K562 (cell line): ENCODE measurements around the gene BIRC5. TPM values are rescaled to one million over a fixed set of nuclear protein-coding genes. Genes with fewer than 3 reads are reported as not detected.

Experiments used
- ATAC-seq: fragments of 200-7000 bp; cut with Tn5 transposase; 3 replicates; pipeline ENCODE4 v1.9.1; 2020; ENCODE audit warnings: moderate library complexity
- BruUV-seq: library from RNA; stranded (reverse); fragments of 400-500 nt; replicated peaks from 2 replicates; lab custom pipeline; 2021; lab: Mats Ljungman, UMichigan
- CTCF ChIA-PET: fragments of 300-600 bp; formaldehyde crosslinking; extraction: SDS; loops from one replicate; lab custom pipeline; 2021; ENCODE audit warnings: low intra/inter-chr PET ratio; lab: Yijun Ruan, JAX
- POLR2A ChIA-PET: fragments of 300-600, 350-650 bp; sonication (Branson Sonifier 250); formaldehyde crosslinking; extraction: SDS; loops from one replicate; lab custom pipeline; 2021; ENCODE audit warnings: antibody characterized with exemption, inconsistent platforms; lab: Yijun Ruan, JAX
- DNase-seq, 4 experiments: peaks; one replicate each; pipeline versions ENCODE4 v3.0.0 to v3.0.0-alpha.2; 2011 to 2018; ENCODE audit warnings: low spot score in 3 of 4, mixed read lengths in 3 of 4; ENCODE audit errors: extremely low read depth in 1 of 4
- FAIRE-seq: peaks from 2 replicates; lab custom pipeline; 2011; peaks lifted over from hg19 to GRCh38; lab: Jason Lieb, UNC
- H2AFZ ChIP-seq: 2 replicates; pipeline ENCODE4 v1.6.0; 2011; ENCODE audit warnings: low read depth, low read length, control low read depth, inconsistent platforms
- H3K27ac ChIP-seq: fragments of 200-600 bp; 3 replicates; pipeline ENCODE4 v1.8.0; 2011; ENCODE audit warnings: low read depth, mild to moderate bottlenecking, control low read depth, inconsistent platforms, low read length, moderate library complexity, mixed read lengths; ENCODE audit errors: extremely low read depth
- H3K27me3 ChIP-seq, 2 experiments: fragments of 300-600 bp in 1 of 2; 2 replicates in 1 of 2; 3 replicates in 1 of 2; pipeline versions ENCODE4 v1.6.0 to v1.8.0; 2011; ENCODE audit warnings: inconsistent platforms in 2 of 2, low read length in 2 of 2, mild to moderate bottlenecking in 1 of 2, mixed read lengths in 1 of 2, moderate library complexity in 1 of 2; ENCODE audit not compliant: control insufficient read depth in 2 of 2, insufficient read depth in 2 of 2
- H3K36me3 ChIP-seq: fragments of 300-600 bp; 3 replicates; pipeline ENCODE4 v1.8.0; 2011; ENCODE audit warnings: mild to moderate bottlenecking, low read length, inconsistent platforms; ENCODE audit not compliant: control insufficient read depth, insufficient read depth
- H3K4me1 ChIP-seq, 2 experiments: fragments of 200-600 bp in 1 of 2; replicated peaks in 1 of 2; 2 replicates in 1 of 2; 3 replicates in 1 of 2; pipeline versions ENCODE4 v1.5.1 to v1.8.0; 2011; ENCODE audit warnings: inconsistent platforms in 2 of 2, low read length in 2 of 2, mild to moderate bottlenecking in 1 of 2, mixed read lengths in 1 of 2, moderate library complexity in 1 of 2; ENCODE audit not compliant: control insufficient read depth in 2 of 2, insufficient read depth in 2 of 2
- H3K4me2 ChIP-seq: 2 replicates; pipeline ENCODE4 v1.6.1; 2011; ENCODE audit warnings: low read length, control low read depth, inconsistent platforms, mixed read lengths; ENCODE audit not compliant: insufficient read depth
- H3K4me3 ChIP-seq: fragments of 200-600 bp; sonication (generic), shearing (Covaris generic); 2 replicates; pipeline ENCODE4 v1.5.1; 2016; ENCODE audit warnings: control low read depth, inconsistent platforms
- H3K79me2 ChIP-seq: fragments of 200-600 bp; 3 replicates; pipeline ENCODE4 v1.8.0; 2011; ENCODE audit warnings: low read length, inconsistent platforms; ENCODE audit not compliant: control insufficient read depth, insufficient read depth
- H3K9ac ChIP-seq, 2 experiments: 2 replicates each; pipeline versions ENCODE4 v1.6.0 to v1.6.1; 2011; ENCODE audit warnings: low read depth in 2 of 2, low read length in 2 of 2, control low read depth in 1 of 2, inconsistent platforms in 1 of 2, mild to moderate bottlenecking in 1 of 2, mixed read lengths in 1 of 2; ENCODE audit not compliant: insufficient read depth in 1 of 2
- H3K9me1 ChIP-seq: one replicate; pipeline ENCODE4 v1.6.0; 2011; ENCODE audit warnings: inconsistent platforms, mild to moderate bottlenecking, low read length, moderate library complexity; ENCODE audit not compliant: control insufficient read depth, insufficient read depth
- H3K9me3 ChIP-seq: replicated peaks from 2 replicates; pipeline ENCODE4 v1.5.1; 2011; ENCODE audit warnings: low read depth, low read length, inconsistent platforms; ENCODE audit not compliant: control insufficient read depth, insufficient read depth
- H4K20me1 ChIP-seq: replicated peaks from 2 replicates; pipeline ENCODE4 v1.6.1; 2011; ENCODE audit warnings: low read length, inconsistent platforms, mixed read lengths; ENCODE audit not compliant: control insufficient read depth, insufficient read depth
- ELF1 ChIP-seq: fragments of 200-800 bp; sonication (Bioruptor generic); IDR thresholded peaks from 2 replicates; pipeline ENCODE4 v1.6.1; 2016; ENCODE audit warnings: missing genetic modification characterization, missing compliant biosample characterization
- KAT7 ChIP-seq: sonication (generic); formaldehyde crosslinking; IDR thresholded peaks from 2 replicates; pipeline ENCODE4 v1.8.0; 2022; ENCODE audit warnings: missing genetic modification reagents, mild to moderate bottlenecking, borderline replicate concordance
- NRF1 ChIP-seq, 2 experiments: fragments of 450-650 bp; IDR thresholded peaks in 1 of 2; conservative IDR thresholded peaks in 1 of 2; 2 replicates each; pipeline ENCODE4 v1.6.1; 2014; ENCODE audit warnings: mild to moderate bottlenecking in 2 of 2
- POLR2AphosphoS2 ChIP-seq: IDR thresholded peaks from 2 replicates; pipeline ENCODE4 v1.6.1; 2012; ENCODE audit warnings: low read length, improper control_type of control experiment
- RHOXF2B ChIP-seq: fragments of 250-450 bp; sonication (Bioruptor Pico); conservative IDR thresholded peaks from 2 replicates; pipeline ENCODE4 v1.5.1; 2021
- THRAP3 ChIP-seq: fragments of 450-650 bp; IDR thresholded peaks from 2 replicates; pipeline ENCODE4 v1.6.1; 2016; ENCODE audit warnings: mild to moderate bottlenecking, inconsistent platforms, borderline replicate concordance
- ZBTB7A ChIP-seq: IDR thresholded peaks from 2 replicates; pipeline ENCODE4 v1.6.1; 2011; ENCODE audit warnings: low read depth, mild to moderate bottlenecking, low read length, moderate library complexity, borderline replicate concordance; ENCODE audit not compliant: control insufficient read depth
- ZNF717 ChIP-seq: fragments of 250-450 bp; sonication (Bioruptor Pico); IDR thresholded peaks from 2 replicates; pipeline ENCODE4 v1.5.0; 2021
- WGBS: fragments of 100-300 bp; shearing (Covaris generic); methylation state at CpG from one replicate; pipeline ENCODE4 v1.1.6; 2016; ENCODE audit warnings: low coverage, mixed read lengths; ENCODE audit not compliant: insufficient coverage; ENCODE audit errors: missing lambda C conversion rate; 5-methylcytosine and 5-hydroxymethylcytosine counted together
- in situ Hi-C: fragments of 300-500 bp; cut with MboI; formaldehyde crosslinking; loops from 4 replicates; pipeline ENCODE4 v1.15.0; 2018; ENCODE audit warnings: inconsistent platforms, mixed read lengths
- intact Hi-C: fragments of 100-400 bp; cut with micrococcal nuclease; formaldehyde crosslinking; loops from 2 replicates; pipeline ENCODE4 v1.14.2; 2022
- polyA plus RNA-seq, 8 experiments: library from polyadenylated mRNA; depleted of rRNA in 4 of 8; stranded (reverse) in 5 of 8; unstranded in 3 of 8; fragments of >200 nt; fragmentation: Nextera tagmentation in 2 of 8; fragmentation: Illumina TruSeq in 1 of 8; extraction: Ambion mirVana in 2 of 8; extraction: Trizol in 1 of 8; gene quantifications; 2 replicates each; pipeline versions ENCODE4 v1.2.1 to v1.2.3, GENCODE V29; 2011 to 2014; ENCODE audit warnings: inconsistent platforms in 1 of 8, missing spikeins in 1 of 8
- total RNA-seq, 7 experiments: library from RNA; depleted of rRNA in 6 of 7; stranded (reverse); fragments of >200 nt in 6 of 7; fragmentation: Illumina TruSeq in 2 of 7; extraction: Trizol in 2 of 7; gene quantifications; 2 replicates each; pipeline versions ENCODE4 v1.2.1 to v1.2.3, GENCODE V29; 2011 to 2021; ENCODE audit warnings: low replicate concordance in 1 of 7
- TF ChIP-seq, protein P1 (sequence below): sonication (generic); formaldehyde crosslinking; IDR thresholded peaks from 2 replicates; pipeline ENCODE4 v1.8.0; 2022; ENCODE audit warnings: missing genetic modification reagents, mild to moderate bottlenecking, moderate library complexity, borderline replicate concordance
- TF ChIP-seq, protein P2 (sequence below): sonication (generic); formaldehyde crosslinking; IDR thresholded peaks from 2 replicates; pipeline ENCODE4 v1.8.0; 2022; ENCODE audit warnings: mild to moderate bottlenecking, missing genetic modification reagents

BIRC5 gene
- total and polyA plus RNA-seq, 9 of the 15 experiments (the other 6 are each of a cell fraction or from before 2014, with no cell fraction given) = 64.4 to 140 (median 101) TPM

DNA sequence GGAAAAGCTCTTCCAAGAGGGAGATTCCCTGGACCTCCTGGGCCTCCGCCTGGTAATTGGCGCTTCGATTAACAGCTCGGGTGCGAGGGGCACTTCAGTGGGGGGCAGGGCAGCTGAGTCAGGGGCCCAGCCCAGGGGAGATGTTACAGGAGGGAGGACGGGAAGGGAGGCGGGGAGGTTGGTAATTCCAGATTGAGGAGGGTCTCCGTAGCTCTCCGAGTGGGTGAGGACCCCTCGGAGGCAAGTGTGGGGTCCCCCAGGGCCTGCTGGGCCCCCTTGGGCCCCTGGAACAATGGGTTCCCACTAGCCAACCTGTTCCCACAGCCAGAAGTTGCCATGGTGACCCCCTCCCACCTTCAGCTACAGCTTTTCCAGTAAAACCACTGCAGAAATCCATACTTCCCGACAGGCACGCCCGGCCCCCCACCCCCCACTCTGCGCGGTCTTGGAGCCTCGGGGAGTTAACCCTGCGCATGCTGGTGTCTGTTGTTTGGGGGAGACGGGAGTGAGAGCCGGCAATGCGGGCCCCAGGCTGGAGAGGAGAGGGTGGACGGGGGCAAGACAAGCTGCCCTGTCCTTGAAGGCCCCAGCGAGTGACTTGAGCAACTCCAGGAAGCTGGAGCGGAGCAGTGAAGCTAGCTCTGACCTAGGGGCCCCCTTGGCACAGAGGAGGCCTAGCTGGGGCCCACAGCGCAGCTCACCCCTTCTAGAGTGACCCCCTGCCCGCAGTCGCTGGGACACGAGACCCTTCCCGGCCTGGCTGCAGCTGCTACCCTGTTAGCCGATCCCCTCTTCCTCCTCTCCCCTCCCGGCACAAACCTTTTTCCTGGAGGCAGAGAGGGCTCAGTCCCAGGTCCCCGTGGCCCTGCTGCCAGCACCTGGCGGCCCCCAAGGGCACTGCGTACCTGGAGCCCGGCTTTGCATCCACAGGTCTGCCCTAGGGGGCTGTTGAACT lies 55.2 kb downstream of the BIRC5 start (continued):
- TF ChIP-seq THRAP3 = no peak
- peak in 1 of 2 experiments; percentile 56; a peak in 2 of 4 replicates for TF ChIP-seq NRF1 (conservative IDR thresholded peaks at IDR 0.05 in 1 of 2, IDR thresholded peaks at IDR 0.05 in 1 of 2)
- TF ChIP-seq ZNF717 (CRISPR knock-in tag) = no peak

DNA sequence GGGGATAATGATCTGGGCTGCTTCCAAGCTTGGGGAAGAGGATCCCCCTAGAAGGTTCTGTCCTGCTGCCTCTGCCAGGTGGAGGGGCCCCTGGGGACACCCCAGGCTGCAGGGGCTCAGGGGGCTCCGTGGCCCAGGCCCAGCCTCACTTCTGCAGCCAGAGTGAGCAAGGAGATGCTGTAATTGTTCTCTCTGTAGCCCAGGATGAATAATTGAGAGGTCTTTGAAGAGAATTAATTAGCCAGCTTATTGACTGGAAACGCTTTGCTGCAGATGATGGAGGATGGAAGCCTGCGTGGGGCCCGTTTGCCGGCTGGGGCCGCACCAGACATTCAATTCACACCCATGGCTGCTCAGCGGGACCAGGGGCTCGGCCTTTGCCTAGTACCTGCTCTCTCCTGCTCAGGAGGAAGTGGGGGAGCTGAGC lies 55.9 kb downstream of the BIRC5 start:
- H4K20me1 ChIP-seq = no peaks in the 10 kb centered on the region
- H3K79me2 ChIP-seq = peaks cover 8% of the 10 kb centered on the region; the same call in 1 of the 3 replicates
- in situ Hi-C loops = no loop called here
- H3K27ac ChIP-seq = peak overlapping the region; percentile 29; the same call in 1 of the 3 replicates
- FAIRE-seq (no peak), DNase-seq (no peak), ATAC-seq (no peak)
- no peaks in the 10 kb centered on the region for H3K9me1 ChIP-seq
- ChIA-PET CTCF (no interaction called here), POLR2A (interaction anchor here (1.1 to 1.5 kb wide), 4 partner anchors 8 to 91 kb away, joined by 3 to 4 read pairs (median 4); partner anchors contain the start of gene SOCS3)
- intact Hi-C loops = no loop called here
- WGBS = 82% methylated on average over 8 of the region's 8 CpGs
- H3K4me2 ChIP-seq = no peak overlapping the region
- H3K36me3 ChIP-seq = peaks cover 6% of the 10 kb centered on the region; the same call in 2 of the 3 replicates
- peak overlapping the region; percentile 22 to 86; a peak in 3 of 4 replicates for H3K9ac ChIP-seq
- peaks cover 6% of the 10 kb centered on the region for H3K9me3 ChIP-seq
- TF ChIP-seq RHOXF2B (CRISPR knock-in tag) (0 out of 2 replicates have a peak, but pooled peaks have one; percentile 38), ZBTB7A (0 out of 2 replicates have a peak, but pooled peaks have one; percentile 18), KAT7 (CRISPR knock-in tag) (no peak), ELF1 (no peak), POLR2AphosphoS2 (peak; percentile 32; the same call in 1 of the 2 replicates)
- TF ChIP-seq, protein P1, sequence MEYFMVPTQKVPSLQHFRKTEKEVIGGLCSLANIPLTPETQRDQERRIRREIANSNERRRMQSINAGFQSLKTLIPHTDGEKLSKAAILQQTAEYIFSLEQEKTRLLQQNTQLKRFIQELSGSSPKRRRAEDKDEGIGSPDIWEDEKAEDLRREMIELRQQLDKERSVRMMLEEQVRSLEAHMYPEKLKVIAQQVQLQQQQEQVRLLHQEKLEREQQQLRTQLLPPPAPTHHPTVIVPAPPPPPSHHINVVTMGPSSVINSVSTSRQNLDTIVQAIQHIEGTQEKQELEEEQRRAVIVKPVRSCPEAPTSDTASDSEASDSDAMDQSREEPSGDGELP (CRISPR knock-in tag) = no peak
- TF ChIP-seq, protein P2, sequence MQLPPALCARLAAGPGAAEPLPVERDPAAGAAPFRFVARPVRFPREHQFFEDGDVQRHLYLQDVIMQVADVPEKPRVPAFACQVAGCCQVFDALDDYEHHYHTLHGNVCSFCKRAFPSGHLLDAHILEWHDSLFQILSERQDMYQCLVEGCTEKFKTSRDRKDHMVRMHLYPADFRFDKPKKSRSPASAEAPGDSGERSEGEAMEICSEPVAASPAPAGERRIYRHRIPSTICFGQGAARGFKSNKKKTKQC (CRISPR knock-in tag) = no peak
- no TSS peak for BruUV-seq
- no peak overlapping the region for H3K4me3 ChIP-seq
- H2AFZ ChIP-seq = no peak overlapping the region
- H3K27me3 ChIP-seq = no peaks in the 10 kb centered on the region
- H3K4me1 ChIP-seq = peaks cover 77 to 78% of the 10 kb centered on the region in 2 experiments
